Left hindlimb (tissue), 1 donor: Measurements from ENCODE around the gene EYS.
"Not testable (repeated sequence)": the region's sequence is repeated elsewhere in the genome, so short reads cannot be mapped to it uniquely, and the experiment has no call there.

Experiments used
- DNase-seq: peaks from one replicate; pipeline ENCODE4 v3.0.0-alpha.2; 2018

Gene EYS

DNA sequence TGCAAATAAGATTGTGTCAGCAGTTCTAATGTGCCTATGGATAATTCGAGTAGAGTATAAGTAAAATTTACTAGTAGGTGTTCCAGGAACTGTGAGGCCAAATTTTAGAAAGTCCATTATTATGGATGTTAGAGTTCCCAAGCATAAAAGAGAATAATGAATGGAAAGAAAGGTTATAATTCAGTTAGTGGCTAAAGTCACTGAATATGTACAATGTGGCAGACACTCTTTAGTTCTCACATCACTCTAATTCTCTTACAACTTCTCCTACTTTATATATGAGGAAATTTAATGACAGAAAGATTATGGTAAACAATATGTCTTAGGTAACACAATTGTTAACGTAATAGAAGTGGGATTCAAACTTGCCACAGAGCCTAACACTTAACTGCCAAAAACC, 75.3 kb downstream of the EYS start:
- DNase-seq: no peak

DNA sequence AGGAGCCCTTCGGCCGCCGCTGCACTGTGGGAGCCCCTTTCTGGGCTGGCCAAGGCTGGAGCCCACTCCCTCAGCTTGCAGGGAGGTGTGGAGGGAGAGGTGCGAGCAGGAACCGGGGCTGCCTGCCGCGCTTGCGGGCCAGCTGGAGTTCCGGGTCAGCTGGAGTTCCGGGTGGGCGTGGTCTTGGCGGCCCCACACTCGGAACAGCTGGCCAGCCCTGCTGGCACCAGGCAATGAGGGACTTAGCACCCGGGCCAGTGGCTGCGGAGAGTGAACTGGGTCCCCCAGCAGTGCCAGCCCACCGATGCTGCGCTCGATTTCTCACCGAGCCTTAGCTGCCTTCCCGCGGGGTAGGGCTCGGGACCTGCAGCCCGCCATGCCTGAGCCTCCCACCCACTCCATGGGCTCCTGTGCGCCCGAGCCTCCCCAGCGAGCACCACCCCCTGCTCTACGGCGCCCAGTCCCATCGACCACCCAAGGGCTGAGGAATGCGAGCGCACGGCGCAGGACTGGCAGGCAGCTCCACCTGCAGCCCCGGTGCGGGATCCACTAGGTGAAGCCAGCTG, 79.5 kb downstream of the EYS start:
- DNase-seq: not testable (repeated sequence)

DNA sequence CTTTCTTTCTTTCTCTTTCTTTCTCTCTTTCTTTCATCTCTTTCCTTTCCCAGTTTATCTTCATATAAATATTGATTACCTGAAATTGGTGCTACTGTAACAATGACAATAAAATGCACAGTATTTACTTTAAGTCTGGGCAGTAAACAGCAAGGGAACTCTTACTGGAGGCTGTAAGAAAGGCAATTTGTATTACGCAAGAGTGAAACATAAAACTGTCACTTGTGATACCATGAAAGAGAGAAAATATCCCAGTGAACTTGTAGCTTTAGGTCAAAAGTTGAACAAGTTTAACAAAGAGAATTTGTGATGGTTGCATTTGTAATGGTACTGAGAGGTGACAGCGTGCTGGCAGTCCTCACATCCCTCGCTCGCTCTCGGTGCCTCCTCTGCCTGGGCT, 80.0 kb downstream of the EYS start:
- no peak for DNase-seq

DNA sequence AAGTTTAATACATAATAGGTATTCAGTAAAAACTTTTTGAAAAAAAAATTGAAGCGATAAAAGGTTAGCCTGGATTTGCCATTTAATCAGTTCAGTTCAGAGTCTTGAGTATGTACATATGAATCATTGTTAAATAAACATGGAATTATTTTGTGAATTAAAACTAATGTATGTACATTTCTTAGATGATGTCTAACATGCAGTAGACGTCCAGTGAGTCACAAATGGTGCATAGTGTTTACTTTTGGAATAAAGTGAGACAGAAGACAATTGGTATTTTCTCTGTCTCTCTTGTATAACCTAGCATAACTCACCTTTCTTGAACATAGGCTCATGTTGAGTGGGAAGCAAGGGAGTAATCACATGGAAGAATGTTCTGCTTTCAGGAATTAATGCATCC, 83.5 kb downstream of the EYS start:
- DNase-seq: no peak

DNA sequence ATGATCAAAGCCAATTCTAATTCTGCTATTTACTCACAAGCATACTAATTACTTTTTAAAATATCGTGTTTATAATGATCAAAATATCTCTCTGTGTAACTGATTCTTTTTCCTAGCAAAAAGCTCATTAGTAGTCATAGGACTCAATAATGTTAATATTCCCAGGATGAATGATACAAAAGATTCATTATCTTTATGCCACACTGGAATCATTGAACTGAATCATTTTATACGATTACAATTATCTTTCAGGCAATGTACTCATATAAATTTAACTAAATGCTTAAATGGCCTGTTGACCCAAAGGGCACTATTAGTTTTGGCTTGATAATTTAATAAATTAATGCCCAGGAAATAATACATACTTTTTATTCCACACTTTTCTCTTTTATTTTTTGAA, 96.3 kb downstream of the EYS start:
- DNase-seq: no peak

DNA sequence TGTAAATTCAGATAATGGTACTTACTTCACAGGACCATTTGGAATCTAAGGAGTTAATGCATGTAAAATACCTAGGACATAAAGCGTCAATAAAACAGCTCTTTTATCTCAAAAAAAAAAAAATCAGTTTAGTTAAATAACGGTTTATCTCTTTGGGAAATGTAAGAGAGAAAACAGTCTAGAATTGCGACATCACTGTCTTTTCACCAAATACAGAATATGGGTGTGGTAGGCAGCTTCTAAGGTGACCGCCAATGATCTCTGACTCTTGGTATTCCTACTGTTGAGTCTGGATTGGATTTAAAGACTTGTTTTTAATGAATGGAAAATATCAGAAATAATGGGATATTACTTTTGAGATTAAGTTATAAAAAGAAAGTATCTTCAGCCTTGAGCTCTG, 111.5 kb downstream of the EYS start:
- no peak for DNase-seq

DNA sequence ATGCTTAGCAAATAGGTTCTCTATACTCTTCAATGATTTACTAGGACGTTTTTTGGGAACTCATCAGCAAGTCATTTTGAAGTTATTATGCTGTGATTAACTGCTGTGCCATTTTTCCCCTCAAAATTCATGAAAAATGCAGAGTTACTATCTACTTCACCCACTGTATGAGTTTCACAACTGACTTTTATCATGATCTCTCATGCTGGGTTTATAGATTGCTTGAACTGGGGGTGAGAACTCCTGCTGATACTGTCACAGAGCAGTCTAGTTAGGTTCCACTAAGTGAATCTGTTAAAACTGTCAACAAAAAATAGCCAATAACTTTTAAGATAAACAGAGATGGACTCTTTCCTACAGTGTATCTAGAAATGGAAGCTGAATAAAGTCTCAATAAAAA, 136.7 kb downstream of the EYS start:
- no peak for DNase-seq

DNA sequence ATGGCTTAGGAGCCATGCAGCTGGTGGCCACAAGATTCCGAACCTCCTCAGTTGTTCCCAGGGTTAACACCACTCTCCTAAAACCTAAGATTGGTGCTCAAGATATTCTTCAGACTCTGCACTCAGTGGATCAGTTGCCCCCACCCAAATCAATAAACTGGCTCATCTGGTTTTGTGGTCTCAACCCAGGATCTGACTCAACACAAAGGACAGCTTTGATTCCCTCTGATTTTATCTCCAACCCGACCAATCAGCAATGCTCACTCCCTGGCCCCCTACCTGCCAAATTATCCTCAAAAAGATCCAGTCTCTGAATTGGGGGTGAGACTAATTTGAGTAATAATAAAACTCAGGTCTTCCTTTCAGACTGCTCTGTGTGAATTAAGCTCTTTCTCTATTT, 137.5 kb downstream of the EYS start:
- DNase-seq: no peak

DNA sequence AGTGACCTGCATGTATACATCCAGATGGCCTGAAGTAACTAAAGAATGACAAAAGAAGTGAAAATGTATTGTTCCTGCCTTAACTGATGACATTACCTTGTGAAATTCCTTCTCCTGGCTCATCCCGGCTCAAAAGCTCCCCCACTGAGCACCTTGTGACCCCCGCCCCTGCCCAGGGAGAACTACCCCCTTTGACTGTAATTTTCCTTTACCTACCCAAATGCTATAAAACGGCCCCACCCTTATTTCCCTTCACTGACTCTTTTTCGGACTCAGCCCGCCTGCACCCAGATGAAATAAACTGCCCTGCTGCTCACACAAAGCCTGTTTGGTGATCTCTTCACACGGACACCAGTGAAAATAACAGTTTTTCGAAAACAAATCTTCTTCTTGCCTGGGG, 138.0 kb downstream of the EYS start:
- DNase-seq: not testable (repeated sequence)

DNA sequence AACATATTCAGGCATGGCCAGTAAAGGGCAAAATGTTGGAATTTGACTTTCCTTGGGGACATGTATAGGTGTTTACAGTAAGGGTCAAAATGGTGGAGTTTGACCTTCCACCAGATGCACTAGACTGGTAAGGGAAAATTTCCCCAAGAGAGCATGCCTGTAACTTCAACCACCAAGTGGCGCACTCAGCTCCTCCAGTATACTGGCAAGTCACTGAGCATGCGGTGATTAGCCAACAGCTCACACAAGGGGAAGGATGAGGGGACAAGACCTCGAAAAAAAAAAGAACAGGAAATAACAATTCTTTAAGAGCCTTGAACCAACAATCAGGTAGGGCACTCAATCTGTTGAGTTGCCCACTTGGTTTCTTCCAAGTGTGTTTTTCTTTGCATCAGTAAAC, 140.9 kb downstream of the EYS start:
- no peak for DNase-seq

DNA sequence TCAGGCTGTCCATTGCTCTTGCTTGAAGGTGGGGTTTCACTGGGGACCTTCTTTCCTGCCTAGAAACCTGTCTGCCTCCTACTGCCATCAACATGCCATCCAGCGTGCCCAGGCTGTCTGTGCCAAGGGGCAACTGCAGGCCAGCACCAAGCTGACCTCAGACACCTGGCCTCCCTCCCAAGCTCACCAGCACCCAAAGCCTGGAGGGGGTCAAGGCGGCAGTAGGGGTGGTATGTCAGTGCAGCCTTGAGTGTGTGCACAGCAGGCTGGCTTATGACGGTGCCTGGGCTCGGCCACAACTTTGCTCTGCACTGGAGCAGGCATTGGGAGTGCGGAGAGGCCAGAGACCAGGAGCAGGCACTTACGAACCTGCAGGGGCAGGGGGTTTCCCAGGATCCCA, 149.0 kb downstream of the EYS start:
- no peak for DNase-seq

DNA sequence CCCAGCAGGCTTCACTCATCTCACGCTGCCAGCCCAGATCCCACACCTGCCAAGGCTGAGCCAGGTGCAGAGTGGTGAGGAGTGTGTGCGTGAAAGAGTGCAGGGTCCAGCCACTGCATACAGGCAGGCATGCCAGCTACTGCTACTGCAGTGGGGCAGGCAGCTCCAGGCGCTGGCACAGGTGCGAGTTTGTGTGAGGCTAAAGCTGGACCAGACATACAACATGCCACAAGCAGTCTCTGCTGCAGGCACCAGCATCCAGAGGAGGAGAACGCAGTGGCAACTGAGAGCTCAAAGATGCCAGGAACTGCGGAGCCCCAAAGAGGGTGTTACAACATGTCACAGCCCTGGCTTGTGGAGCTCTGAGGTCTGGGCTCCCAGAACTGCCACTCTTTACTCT, 149.8 kb downstream of the EYS start:
- no peak for DNase-seq

DNA sequence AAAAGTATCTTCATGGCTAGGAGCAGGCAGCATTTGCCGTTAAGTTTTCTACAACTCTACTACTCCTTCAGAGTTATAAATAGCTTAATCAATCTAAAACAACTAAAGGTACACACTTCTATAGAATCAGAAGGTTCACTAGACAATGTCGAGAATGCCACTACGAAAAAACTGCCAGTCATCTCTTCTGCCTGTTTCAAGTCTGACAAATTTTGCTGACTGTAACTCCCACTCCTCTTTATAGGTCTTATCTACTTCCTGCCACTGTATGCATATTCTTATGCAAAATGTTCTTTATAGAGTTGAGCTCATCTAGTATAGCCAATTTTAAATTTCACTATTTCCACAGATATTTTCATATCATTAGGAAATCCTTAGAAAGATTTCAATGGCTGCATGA, 160.1 kb downstream of the EYS start:
- DNase-seq: no peak

DNA sequence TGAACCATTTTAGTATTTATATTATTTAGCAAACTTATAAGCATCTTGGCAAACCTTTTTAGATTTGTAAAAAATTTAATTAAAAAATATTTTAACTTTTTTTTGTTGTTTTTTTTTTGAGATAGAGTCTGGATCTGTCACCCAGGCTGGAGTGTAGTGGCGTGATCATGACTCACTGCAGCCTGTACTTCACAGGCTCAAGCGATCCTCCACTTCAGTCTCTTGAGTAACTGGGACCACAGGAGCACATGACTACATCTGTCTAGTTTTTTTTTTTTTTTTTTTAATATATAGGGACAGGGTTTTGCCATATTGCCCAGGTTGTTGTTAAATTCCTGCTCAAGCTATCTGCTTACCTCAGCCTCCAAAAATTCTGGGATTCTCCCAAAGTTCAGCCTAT, 161.1 kb downstream of the EYS start:
- no peak for DNase-seq

DNA sequence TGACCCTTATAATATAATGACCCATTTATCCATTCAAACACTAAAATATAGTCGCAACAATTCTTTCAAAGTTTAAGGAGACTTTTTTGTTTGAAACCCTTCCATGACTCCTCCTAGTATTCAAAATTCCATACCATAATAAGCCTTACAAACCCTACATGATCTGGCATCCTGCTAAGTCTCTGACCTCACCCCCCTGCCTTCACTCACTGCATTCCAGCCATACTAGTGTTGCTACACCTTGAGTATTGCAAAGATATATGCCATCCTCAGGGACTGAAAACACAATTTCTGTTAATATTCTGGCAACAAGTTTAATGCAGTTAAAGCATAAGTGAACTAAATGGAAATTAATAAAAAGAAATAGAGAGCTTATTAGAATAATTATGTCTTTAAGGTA, 168.4 kb downstream of the EYS start:
- DNase-seq: no peak

DNA sequence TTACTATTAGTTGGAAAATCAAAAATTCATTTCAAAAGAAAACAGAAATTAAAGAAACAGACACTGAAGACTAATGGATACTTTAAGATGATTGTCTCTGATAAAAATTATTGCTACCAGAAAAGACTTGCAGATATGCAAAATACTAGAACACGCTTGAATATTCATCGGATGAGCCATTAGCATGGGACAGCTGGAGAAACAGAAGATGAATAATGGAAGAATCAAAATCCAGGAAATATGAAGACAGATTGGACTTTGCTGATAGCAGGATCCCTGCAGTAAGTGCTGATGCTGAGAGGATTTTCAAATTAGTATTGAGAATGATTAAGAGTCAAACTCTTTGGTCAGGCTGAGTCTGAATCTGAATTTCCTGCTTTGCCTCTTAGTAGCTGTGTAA, 169.4 kb downstream of the EYS start:
- DNase-seq: no peak

DNA sequence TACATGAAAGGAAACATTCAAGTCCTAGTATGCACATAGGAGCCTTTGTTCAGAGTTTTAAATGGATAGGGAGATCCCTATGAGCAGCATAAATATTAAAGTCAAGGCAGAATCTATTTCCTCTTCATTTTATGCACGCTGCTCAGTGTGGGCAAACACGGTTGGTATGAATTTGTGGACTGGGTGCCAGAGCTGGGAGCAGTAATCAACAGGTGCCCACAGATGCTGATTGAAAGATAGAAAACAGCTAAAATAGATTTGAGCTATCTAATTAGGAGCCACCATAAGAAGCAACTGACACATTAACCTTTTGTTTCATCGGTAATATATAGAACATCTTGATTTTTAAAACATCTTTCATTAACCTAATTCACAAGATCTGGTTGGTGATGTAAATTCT, 175.5 kb downstream of the EYS start:
- DNase-seq: no peak

DNA sequence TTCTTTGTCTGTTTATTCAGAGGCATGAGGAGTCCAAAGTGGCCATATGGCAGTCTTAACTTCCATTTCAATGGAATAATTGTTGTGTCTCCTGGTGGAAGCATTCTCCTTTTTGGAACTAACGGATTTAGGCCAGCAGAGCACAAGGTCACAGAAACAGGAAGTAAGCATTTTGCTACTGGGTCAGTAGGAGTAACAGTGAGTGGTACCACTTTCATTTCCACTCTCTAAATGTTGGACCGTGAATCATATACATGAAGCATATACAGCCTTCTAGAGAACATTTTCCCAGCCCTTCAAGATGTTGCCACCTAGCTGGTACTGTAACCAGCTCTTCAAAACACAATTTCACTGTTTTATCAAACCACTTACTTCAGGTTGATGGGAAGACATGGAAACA, 182.8 kb downstream of the EYS start:
- no peak for DNase-seq

DNA sequence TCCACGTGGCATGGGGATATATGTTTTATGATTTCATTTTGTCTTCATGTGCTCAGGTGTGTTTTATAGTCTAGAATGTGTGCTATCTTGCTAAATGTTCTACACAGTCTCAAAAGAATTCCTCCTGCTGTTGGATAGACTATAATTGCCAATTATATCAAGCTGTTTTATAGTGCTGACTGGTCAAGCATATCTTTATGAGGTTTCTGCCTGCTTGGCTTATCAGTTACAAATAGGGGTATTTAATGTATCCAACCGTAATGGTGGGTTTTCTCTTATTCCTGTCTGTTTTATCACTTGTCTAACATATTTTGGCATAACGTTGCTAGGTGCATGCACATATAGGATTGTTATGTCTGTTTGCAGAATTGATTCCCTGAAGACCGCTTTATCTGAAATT, 201.3 kb downstream of the EYS start:
- DNase-seq: no peak

DNA sequence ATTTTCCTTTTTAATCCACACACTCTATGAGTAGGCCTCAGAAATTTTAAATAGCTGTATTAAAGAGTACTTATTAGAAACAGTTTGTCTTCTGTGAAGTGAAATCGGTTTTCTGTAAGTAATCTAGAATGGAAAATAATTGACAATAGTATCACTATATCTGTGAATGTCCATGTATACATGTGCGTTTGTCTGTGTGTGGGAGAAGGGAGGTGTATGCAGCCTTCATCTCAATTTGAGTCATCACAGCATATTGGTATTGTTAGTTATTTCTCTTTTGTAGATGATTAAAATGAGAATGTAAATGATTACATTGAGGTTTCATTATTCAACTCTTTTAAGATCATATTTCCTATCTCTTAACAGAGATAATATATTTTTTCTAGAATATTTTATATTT, 206.0 kb downstream of the EYS start:
- DNase-seq: no peak

DNA sequence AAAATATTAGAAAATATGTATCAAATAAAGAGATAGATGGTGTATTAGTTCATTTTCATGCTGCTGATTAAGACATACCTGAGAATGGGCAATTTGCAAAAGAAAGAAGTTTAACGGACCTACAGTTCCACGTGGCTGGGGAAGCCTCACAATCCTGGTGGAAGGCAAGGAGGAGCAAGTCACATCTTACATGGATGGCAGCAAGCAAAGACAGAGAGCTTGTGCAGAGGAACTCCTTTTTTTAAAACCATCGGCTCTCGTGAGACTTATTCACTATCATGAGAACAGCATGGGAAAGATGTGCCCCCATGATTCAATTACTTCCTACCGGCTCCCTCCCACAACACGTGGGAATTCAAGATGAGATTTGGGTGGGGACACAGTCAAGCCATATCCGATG, 223.4 kb downstream of the EYS start:
- DNase-seq: not testable (repeated sequence)

DNA sequence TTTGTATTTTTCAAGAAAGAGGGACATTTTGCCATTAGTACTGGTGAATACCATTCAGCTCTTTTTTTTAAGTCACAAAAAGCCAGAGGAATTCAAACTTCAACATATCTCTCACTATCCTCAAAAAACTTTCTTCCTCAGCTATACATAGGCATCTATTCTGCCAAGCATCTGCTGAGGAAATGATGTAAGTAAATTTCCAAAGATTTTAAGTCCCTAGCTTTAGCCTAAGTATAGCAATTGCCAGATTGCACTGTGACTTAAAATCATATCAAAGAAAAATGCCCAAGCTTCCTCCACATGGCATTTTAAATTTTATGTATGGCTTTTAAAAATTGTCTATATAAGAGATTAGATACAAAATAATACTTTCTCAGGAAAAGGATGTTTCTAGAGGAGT, 237.4 kb downstream of the EYS start:
- no peak for DNase-seq

DNA sequence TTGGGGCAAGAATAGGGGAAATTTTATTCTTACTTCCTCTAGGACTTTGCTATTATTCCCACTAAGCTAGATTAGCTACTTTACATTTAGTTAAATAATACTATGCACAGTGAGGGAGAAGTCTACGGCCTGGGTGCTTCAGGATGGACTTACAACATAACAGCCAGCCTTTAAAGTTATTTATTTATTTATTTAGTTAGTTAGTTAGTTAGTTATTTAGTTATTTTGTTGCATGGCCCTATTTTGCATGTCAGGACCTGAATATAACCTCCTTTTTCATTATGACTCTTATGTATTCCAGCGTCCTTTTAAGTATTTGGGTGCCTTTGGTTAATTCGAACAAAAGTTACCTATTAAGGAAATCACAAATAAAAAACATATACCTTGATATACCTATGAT, 238.7 kb downstream of the EYS start:
- no peak for DNase-seq

DNA sequence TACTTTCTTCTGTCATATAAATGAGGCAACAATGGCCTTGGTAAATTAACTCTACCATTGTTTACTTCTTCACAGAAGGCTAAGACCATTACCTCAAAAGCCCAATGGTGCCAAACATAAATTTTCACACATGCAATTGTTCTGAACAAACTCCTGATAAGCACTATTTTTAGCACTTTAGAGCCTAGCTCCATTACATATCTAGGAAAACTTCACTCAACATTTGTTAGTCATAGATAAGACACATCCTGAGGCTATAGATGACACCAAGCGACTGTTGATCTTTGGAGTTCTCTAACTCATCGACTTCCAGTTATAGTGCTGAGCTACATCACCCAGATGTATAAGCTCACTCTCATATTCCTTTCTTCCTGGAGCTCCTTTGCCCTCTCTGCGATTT, 245.9 kb downstream of the EYS start:
- DNase-seq: no peak

DNA sequence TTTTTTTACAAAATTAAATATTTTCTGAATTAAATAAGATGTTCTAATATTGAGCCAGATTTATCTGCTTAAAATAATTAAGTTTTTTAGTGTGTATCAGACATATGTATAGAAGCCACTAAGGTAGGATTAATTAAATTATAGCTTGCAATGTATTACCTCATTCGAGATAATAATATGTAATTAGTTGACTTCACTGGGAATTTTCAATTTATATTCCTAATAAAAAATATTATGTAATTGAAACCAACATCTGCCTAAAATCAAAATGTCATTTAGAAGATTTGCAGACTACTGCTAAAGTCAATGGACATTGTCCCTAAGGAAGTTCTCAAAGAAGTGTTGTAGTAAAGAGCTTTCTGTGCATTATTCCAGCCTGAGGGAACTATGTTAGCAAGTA, 254.7 kb downstream of the EYS start:
- DNase-seq: no peak

DNA sequence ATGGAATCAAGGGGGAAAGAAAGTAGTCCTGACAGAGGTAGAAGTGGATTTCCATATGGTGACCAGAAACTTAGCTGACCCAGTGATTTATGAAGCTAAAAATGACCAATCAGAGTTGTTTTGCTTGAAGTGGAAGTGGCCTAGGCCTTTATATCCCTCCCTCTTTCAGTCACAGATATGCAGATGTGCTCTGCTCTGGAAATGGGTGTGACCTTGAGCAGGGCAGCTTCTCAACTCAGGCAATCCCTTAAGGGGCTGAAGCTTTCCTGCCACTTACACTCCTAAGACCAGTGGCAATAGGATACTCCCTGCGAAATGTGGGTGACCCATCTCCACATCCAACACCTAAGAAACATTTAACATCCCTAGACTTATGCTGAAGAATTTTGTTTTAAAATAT, 256.6 kb downstream of the EYS start:
- DNase-seq: no peak
